HepG2 (cell line): ENCODE data around the gene LRP2. TPM values are rescaled to one million over a fixed set of nuclear protein-coding genes. Genes with fewer than 3 reads are reported as not detected.

Experiments used
- ATAC-seq: fragments of 200-7000 bp; cut with Tn5 transposase; 3 replicates; pipeline ENCODE4 v1.9.1; 2020; ENCODE audit warnings: mild to moderate bottlenecking, moderate library complexity
- BruUV-seq: library from RNA; stranded (reverse); fragments of 400-500 nt; replicated peaks from 2 replicates; lab custom pipeline; 2021; lab: Mats Ljungman, UMichigan
- CTCF ChIA-PET: fragments of 300-600 bp; formaldehyde crosslinking; extraction: SDS; loops from one replicate; lab custom pipeline; 2021; ENCODE audit warnings: low total read pairs, inconsistent platforms, low intra/inter-chr PET ratio; lab: Yijun Ruan, JAX
- POLR2A ChIA-PET: fragments of 350-600 bp; sonication (Branson Sonifier 250); formaldehyde crosslinking; loops from one replicate; lab custom pipeline; 2020; ENCODE audit warnings: antibody characterized with exemption, inconsistent platforms; lab: Yijun Ruan, JAX
- DNase-seq: peaks from one replicate; pipeline ENCODE4 v3.0.0-alpha.2; 2015; ENCODE audit warnings: low spot score
- FAIRE-seq: peaks from 3 replicates; lab custom pipeline; 2011; peaks lifted over from hg19 to GRCh38; lab: Jason Lieb, UNC
- H2AFZ ChIP-seq: one replicate; pipeline ENCODE4 v1.6.1; 2011; ENCODE audit warnings: low read length, inconsistent platforms
- H3K27ac ChIP-seq: fragments of 300-600 bp; 3 replicates; pipeline ENCODE4 v1.8.0; 2011; ENCODE audit warnings: mixed run types, mild to moderate bottlenecking, mixed read lengths, low read length, inconsistent platforms; ENCODE audit not compliant: insufficient read depth; ENCODE audit errors: extremely low read length
- H3K27me3 ChIP-seq, 2 experiments: fragments of 200-600 bp in 1 of 2; 2 replicates in 1 of 2; 3 replicates in 1 of 2; pipeline versions ENCODE4 v1.6.0 to v1.8.0; 2011; ENCODE audit warnings: low read length in 2 of 2, mild to moderate bottlenecking in 2 of 2, moderate library complexity in 2 of 2, inconsistent platforms in 1 of 2; ENCODE audit not compliant: insufficient read depth in 2 of 2, control insufficient read depth in 1 of 2
- H3K36me3 ChIP-seq, 2 experiments: fragments of 200-600 bp in 1 of 2; replicated peaks in 1 of 2; 2 replicates in 1 of 2; 3 replicates in 1 of 2; pipeline versions ENCODE4 v1.5.1 to v1.8.0; 2011; ENCODE audit warnings: low read length in 2 of 2, inconsistent platforms in 1 of 2; ENCODE audit not compliant: insufficient read depth in 2 of 2, control insufficient read depth in 1 of 2
- H3K4me1 ChIP-seq: 2 replicates; pipeline ENCODE4 v1.5.1; 2012; ENCODE audit warnings: low read length, inconsistent platforms; ENCODE audit not compliant: insufficient read depth
- H3K4me2 ChIP-seq: 2 replicates; pipeline ENCODE4 v1.6.0; 2011; ENCODE audit warnings: low read depth, low read length, inconsistent platforms
- H3K4me3 ChIP-seq, 3 experiments: fragments of 200-600 bp in 1 of 3; sonication (generic), shearing (Covaris generic) in 1 of 3; replicated peaks in 1 of 3; 2 replicates each; pipeline ENCODE4 v1.5.1; 2011 to 2016; ENCODE audit warnings: low read length in 3 of 3, inconsistent platforms in 2 of 3, low read depth in 2 of 3, mild to moderate bottlenecking in 2 of 3, control low read depth in 1 of 3, mixed read lengths in 1 of 3; ENCODE audit not compliant: insufficient read depth in 1 of 3
- H3K79me2 ChIP-seq: one replicate; pipeline ENCODE4 v1.6.1; 2011; ENCODE audit warnings: low read length, inconsistent platforms; ENCODE audit not compliant: insufficient read depth
- H3K9ac ChIP-seq: 2 replicates; pipeline ENCODE4 v1.6.0; 2011; ENCODE audit warnings: mild to moderate bottlenecking, low read depth, low read length, inconsistent platforms; ENCODE audit not compliant: insufficient read depth
- H3K9me3 ChIP-seq: 2 replicates; pipeline ENCODE4 v1.5.1; 2012; ENCODE audit warnings: mild to moderate bottlenecking, low read length
- H4K20me1 ChIP-seq: 2 replicates; pipeline ENCODE4 v1.6.0; 2011; ENCODE audit warnings: inconsistent platforms, mild to moderate bottlenecking, low read length, moderate library complexity; ENCODE audit not compliant: insufficient read depth
- PRDM4 ChIP-seq: sonication (generic); formaldehyde crosslinking; IDR thresholded peaks from 2 replicates; pipeline ENCODE4 v1.9.0; 2021; ENCODE audit warnings: missing genetic modification reagents, borderline replicate concordance
- PRPF4 ChIP-seq: fragments of 200-400 bp; formaldehyde crosslinking; IDR thresholded peaks from 2 replicates; pipeline ENCODE4 v1.6.1; 2016; ENCODE audit warnings: low read length, low read depth; ENCODE audit not compliant: poor library complexity, severe bottlenecking
- RNF219 ChIP-seq: sonication (generic); formaldehyde crosslinking; IDR thresholded peaks from 2 replicates; pipeline ENCODE4 v1.5.0; 2020; ENCODE audit warnings: mild to moderate bottlenecking, missing genetic modification reagents
- ZNF33A ChIP-seq: sonication (generic); formaldehyde crosslinking; IDR thresholded peaks from 2 replicates; pipeline ENCODE4 v1.5.1; 2020; ENCODE audit warnings: missing genetic modification reagents, mild to moderate bottlenecking, moderate library complexity, borderline replicate concordance
- WGBS: methylation state at CpG from one replicate; pipeline ENCODE4 v1.1.6; 2017; ENCODE audit warnings: low lambda C conversion rate; 5-methylcytosine and 5-hydroxymethylcytosine counted together
- in situ Hi-C: cut with HindIII; loops from 2 replicates; pipeline ENCODE4 v1.10.0; 2017; ENCODE audit warnings: low pct_unique_long_range_greater_than_20kb; ENCODE audit not compliant: extremely low pct_ligation_motif_present
- intact Hi-C: fragments of 100-400 bp; cut with micrococcal nuclease; formaldehyde crosslinking; loops from one replicate; pipeline ENCODE4 v1.10.0; 2022; ENCODE audit not compliant: unreplicated experiment
- polyA plus RNA-seq, 8 experiments: library from polyadenylated mRNA; depleted of rRNA in 3 of 8; stranded (reverse) in 7 of 8; unstranded in 1 of 8; fragments of >200 nt; fragmentation: Illumina TruSeq in 4 of 8; extraction: Trizol in 4 of 8; gene quantifications; 2 replicates each; pipeline versions ENCODE4 v1.2.1 to v1.2.3, GENCODE V29; 2011 to 2016; ENCODE audit warnings: low read depth in 4 of 8, missing spikeins in 1 of 8, mixed read lengths in 1 of 8; ENCODE audit not compliant: insufficient read depth in 1 of 8
- total RNA-seq, 5 experiments: library from RNA; depleted of rRNA; stranded (reverse); fragments of >200 nt; fragmentation: Illumina TruSeq; extraction: Trizol; gene quantifications; 2 replicates each; pipeline ENCODE4 v1.2.3, GENCODE V29; 2016; ENCODE audit warnings: low read depth in 1 of 5
- TF ChIP-seq, protein P1 (sequence below): sonication (generic); formaldehyde crosslinking; conservative IDR thresholded peaks from 2 replicates; pipeline ENCODE4 v1.4.0; 2020; ENCODE audit warnings: missing genetic modification reagents

LRP2 gene
- total and polyA plus RNA-seq, 2 of the 13 experiments (the other 11 are each of a cell fraction or from before 2014, with no cell fraction given), result 0.03 to 0.15 TPM

GRCh38 chr2:169324581-169325260, 37.6 kb downstream of the LRP2 start:
- no TSS peak for BruUV-seq
- WGBS, result 10% methylated on average over 5 of the region's 5 CpGs

More at GRCh38 chr2:169324581-169325260, 37.6 kb downstream of the LRP2 start:
- Histone ChIP-seq H4K20me1 (no peaks in the 10 kb centered on the region), H3K4me3 (no peak overlapping the region), H3K79me2 (no peaks in the 10 kb centered on the region), H3K9me3 (no peaks in the 10 kb centered on the region), H3K4me2 (no peak overlapping the region), H3K9ac (no peak overlapping the region), H3K27ac (no peak overlapping the region), H3K27me3 (no peaks in the 10 kb centered on the region), H3K4me1 (no peaks in the 10 kb centered on the region), H3K36me3 (no peaks in the 10 kb centered on the region), H2AFZ (no peak overlapping the region)
- ChIA-PET POLR2A (no interaction called here), CTCF (no interaction called here)
- TF ChIP-seq RNF219, result no peak
- no peak for TF ChIP-seq PRPF4
- TF ChIP-seq, protein P1, sequence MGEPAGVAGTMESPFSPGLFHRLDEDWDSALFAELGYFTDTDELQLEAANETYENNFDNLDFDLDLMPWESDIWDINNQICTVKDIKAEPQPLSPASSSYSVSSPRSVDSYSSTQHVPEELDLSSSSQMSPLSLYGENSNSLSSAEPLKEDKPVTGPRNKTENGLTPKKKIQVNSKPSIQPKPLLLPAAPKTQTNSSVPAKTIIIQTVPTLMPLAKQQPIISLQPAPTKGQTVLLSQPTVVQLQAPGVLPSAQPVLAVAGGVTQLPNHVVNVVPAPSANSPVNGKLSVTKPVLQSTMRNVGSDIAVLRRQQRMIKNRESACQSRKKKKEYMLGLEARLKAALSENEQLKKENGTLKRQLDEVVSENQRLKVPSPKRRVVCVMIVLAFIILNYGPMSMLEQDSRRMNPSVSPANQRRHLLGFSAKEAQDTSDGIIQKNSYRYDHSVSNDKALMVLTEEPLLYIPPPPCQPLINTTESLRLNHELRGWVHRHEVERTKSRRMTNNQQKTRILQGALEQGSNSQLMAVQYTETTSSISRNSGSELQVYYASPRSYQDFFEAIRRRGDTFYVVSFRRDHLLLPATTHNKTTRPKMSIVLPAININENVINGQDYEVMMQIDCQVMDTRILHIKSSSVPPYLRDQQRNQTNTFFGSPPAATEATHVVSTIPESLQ (CRISPR knock-in tag), result no peak
- no peak for TF ChIP-seq ZNF33A
- no peak for TF ChIP-seq PRDM4
- intact Hi-C loops (no loop called here), in situ Hi-C loops (no loop called here)
- FAIRE-seq (no peak), ATAC-seq (no peak), DNase-seq (no peak)
